ENCODE results near the gene ME1.

- TF ChIP-seq CTCF (IDR thresholded peaks at IDR 0.05) (no peak), ETV6 (CRISPR knock-in tag; IDR thresholded peaks at IDR 0.05) (no peak), SP1 (CRISPR knock-in tag; conservative IDR thresholded peaks at IDR 0.05) (no peak), MAX (CRISPR knock-in tag; IDR thresholded peaks at IDR 0.05) (no peak), CREB1 (CRISPR knock-in tag; IDR thresholded peaks at IDR 0.05) (no peak)
Observed at GRCh38 chr6:83378621-83379388, 52.0 kb downstream of the ME1 start.
